Peyer's patch (tissue), 4 donors: ENCODE data around the gene SPRN.

ENCODE experiments used
- CTCF ChIP-seq, 6 experiments: fragments of 450-650 bp in 4 of 6; fragments of 200-600 bp in 2 of 6; sonication (generic) in 1 of 6; IDR thresholded peaks; one replicate each; pipeline ENCODE4 v1.5.1; 2017 to 2019; ENCODE audit warnings: antibody characterized with exemption in 6 of 6, mild to moderate bottlenecking in 3 of 6, moderate library complexity in 1 of 6
- POLR2A ChIP-seq, 2 donors: fragments of 450-650 bp; IDR thresholded peaks; one replicate each; pipeline ENCODE4 v1.5.1; 2017; ENCODE audit warnings: antibody characterized with exemption in 2 of 2, mild to moderate bottlenecking in 2 of 2, moderate library complexity in 2 of 2

- no peak for TF ChIP-seq CTCF (IDR thresholded peaks at IDR 0.05)
- TF ChIP-seq POLR2A (IDR thresholded peaks at IDR 0.05), result no peak
Observed at GRCh38 chr10:133440633-133441285, 16.3 kb upstream of the SPRN start.
